ENCODE results near the gene SP3. TPM values are rescaled to one million over a fixed set of nuclear protein-coding genes. Genes with fewer than 3 reads are reported as not detected.

SP3 gene
- total RNA-seq, 1 donor from 2014 or later: 52.6 TPM

DNA sequence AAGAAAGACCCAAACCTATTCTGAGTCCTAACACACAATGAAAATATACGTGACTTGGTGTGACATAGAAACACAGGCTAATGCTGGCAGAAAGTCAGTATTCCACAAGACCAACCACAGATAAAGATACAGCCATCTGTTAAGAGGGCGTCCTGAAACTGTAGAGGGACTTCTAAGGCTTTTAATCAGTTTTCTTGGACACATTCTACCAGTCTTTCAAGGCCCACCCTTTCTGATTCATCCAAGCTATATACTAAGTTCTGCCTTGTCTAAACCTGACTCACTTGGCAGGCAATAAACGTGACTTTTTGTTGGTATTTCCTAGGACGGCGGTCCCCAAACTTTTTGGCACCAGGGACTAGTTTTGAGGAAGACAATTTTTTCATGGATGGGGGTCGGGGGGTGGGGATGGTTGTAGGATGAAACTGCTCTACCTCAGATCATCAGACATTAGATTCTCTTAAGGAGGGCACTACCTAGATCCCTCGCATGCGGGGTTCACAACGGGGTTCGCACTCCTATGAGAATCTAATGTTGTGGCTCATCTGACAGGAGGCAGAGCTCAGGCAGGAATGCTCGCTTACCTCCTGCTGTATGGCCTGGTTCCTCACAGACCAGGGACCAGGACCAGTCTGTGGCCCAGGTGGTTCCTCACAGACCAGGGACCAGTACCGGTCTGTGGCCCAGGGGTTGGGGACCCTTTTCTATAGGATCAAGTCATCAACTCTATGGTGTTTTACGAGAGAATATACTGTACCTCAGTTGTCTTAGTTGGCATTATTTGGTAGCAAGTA, 61.4 kb downstream of the SP3 start:
- DNase-seq (ENCODE audit: low read depth): no peak
- Histone ChIP-seq H3K4me3 (ENCODE audit: low read depth, low read length) (no peak overlapping the region), H3K36me3 (ENCODE audit: control insufficient read depth, insufficient read depth, low read length) (no peaks in the 10 kb centered on the region), H3K27me3 (ENCODE audit: control insufficient read depth, insufficient read depth, low read length) (no peaks in the 10 kb centered on the region)
- TF ChIP-seq, protein P1, sequence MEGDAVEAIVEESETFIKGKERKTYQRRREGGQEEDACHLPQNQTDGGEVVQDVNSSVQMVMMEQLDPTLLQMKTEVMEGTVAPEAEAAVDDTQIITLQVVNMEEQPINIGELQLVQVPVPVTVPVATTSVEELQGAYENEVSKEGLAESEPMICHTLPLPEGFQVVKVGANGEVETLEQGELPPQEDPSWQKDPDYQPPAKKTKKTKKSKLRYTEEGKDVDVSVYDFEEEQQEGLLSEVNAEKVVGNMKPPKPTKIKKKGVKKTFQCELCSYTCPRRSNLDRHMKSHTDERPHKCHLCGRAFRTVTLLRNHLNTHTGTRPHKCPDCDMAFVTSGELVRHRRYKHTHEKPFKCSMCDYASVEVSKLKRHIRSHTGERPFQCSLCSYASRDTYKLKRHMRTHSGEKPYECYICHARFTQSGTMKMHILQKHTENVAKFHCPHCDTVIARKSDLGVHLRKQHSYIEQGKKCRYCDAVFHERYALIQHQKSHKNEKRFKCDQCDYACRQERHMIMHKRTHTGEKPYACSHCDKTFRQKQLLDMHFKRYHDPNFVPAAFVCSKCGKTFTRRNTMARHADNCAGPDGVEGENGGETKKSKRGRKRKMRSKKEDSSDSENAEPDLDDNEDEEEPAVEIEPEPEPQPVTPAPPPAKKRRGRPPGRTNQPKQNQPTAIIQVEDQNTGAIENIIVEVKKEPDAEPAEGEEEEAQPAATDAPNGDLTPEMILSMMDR (IDR thresholded peaks at IDR 0.05; ENCODE audit: insufficient read depth, low read length, poor library complexity, severe bottlenecking): no peak

DNA sequence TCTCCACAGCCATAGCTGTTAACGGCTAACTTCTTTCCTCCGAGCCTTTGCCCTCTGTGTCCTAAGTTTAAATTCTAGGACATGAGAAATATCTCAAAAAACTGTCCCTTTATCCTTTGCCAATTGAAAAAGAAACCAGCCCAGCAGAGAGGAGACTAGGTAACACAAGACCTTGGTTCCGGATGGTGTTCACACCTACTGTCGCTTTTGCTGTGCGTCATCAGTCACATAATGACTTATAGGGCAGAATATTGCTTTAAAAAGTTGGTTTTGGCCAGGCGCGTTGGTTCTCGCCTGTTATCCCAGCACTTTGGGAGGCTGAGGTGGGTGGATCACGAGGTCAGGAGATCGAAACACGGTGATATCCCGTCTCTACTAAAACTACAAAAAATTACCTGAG, 66.2 kb downstream of the SP3 start:
- no peak for DNase-seq (ENCODE audit: low read depth)
- H3K4me3 ChIP-seq (ENCODE audit: low read depth, low read length): no peak overlapping the region
- no peaks in the 10 kb centered on the region for H3K27me3 ChIP-seq (ENCODE audit: control insufficient read depth, insufficient read depth, low read length)
- no peaks in the 10 kb centered on the region for H3K36me3 ChIP-seq (ENCODE audit: control insufficient read depth, insufficient read depth, low read length)
- TF ChIP-seq, protein P1 (IDR thresholded peaks at IDR 0.05; ENCODE audit: insufficient read depth, low read length, poor library complexity, severe bottlenecking): no peak

DNA sequence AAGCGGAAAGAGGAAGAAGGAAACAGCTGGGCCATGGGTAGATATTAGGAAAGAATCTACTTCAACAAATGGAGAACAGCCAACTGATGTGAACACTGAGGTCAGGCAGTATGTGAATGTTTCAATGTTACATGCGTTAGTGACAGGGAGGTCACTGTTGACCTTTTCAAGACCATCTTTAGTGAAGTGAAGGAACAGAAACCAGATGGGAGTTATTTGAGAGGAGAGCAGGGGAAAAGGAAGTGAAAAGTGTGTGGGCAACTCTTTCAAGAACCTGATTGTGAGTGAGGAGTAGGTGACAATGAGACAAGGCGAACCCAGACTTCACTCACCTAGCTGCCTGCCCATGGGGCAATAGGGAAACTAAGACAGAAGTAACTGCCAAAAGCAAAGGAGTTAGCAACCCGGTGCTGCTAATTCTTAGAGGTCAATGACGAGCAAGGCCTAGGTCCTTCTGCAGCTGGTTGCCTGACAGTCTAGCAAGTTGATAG, 67.0 kb downstream of the SP3 start:
- Histone ChIP-seq H3K4me3 (ENCODE audit: low read depth, low read length) (no peak overlapping the region), H3K36me3 (ENCODE audit: control insufficient read depth, insufficient read depth, low read length) (no peaks in the 10 kb centered on the region), H3K27me3 (ENCODE audit: control insufficient read depth, insufficient read depth, low read length) (no peaks in the 10 kb centered on the region)
- TF ChIP-seq, protein P1 (IDR thresholded peaks at IDR 0.05; ENCODE audit: insufficient read depth, low read length, poor library complexity, severe bottlenecking): no peak
- no peak for DNase-seq (ENCODE audit: low read depth)

DNA sequence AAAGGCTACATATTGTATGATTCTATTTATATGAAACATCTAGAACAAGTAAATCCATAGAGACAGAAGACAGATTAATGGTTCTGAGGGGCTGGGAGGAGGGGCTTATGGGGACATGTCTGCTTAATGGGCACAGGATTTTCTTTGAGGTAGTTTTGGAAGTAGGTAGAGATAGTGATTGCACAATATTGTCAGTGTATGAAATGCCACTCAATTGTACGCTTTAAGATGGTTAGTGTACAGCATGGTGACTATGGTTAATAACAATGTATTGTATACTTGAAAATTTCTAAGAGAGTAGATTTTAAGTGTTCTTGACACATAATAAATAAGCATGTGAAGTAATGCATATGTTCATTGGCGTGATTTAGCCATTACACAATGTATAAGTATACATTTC, 68.4 kb downstream of the SP3 start:
- TF ChIP-seq, protein P1 (IDR thresholded peaks at IDR 0.05; ENCODE audit: insufficient read depth, low read length, poor library complexity, severe bottlenecking): no peak
- no peaks in the 10 kb centered on the region for H3K27me3 ChIP-seq (ENCODE audit: control insufficient read depth, insufficient read depth, low read length)
- no peak for DNase-seq (ENCODE audit: low read depth)
- H3K4me3 ChIP-seq (ENCODE audit: low read depth, low read length): no peak overlapping the region
- H3K36me3 ChIP-seq (ENCODE audit: control insufficient read depth, insufficient read depth, low read length): no peaks in the 10 kb centered on the region

DNA sequence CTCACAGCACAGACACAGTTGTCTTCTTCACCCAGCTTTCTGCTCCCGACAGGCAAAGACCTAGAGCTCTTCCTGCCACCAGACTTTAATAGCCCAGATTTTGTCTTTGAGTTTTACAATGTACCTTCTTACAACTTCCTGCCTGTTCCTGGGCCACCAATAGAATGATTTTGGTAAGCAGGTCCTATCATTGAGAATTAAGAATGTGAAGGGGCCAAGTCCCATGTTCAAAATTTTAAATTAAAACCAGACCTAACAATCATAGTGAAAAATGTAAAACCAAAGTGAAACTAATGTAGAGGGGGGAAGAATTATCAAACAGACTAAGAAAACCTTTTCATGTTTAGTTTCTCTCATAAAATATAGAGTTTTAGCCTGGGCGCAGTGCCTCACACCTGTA, 72.8 kb downstream of the SP3 start:
- TF ChIP-seq, protein P1 (IDR thresholded peaks at IDR 0.05; ENCODE audit: insufficient read depth, low read length, poor library complexity, severe bottlenecking): no peak
- H3K36me3 ChIP-seq (ENCODE audit: control insufficient read depth, insufficient read depth, low read length): no peaks in the 10 kb centered on the region
- no peak for DNase-seq (ENCODE audit: low read depth)
- no peaks in the 10 kb centered on the region for H3K27me3 ChIP-seq (ENCODE audit: control insufficient read depth, insufficient read depth, low read length)
- no peak overlapping the region for H3K4me3 ChIP-seq (ENCODE audit: low read depth, low read length)
